22Rv1 (cell line): ENCODE data around the gene PPP1R14B.

ENCODE experiments used
- CTCF ChIP-seq: fragments of 450-650 bp; IDR thresholded peaks from 2 replicates; pipeline ENCODE4 v1.5.1; 2017; ENCODE audit warnings: mild to moderate bottlenecking
- ZFX ChIP-seq: fragments of 450-650 bp; IDR thresholded peaks from 2 replicates; pipeline ENCODE4 v1.6.1; 2017; ENCODE audit warnings: antibody characterized with exemption, borderline replicate concordance

DNA sequence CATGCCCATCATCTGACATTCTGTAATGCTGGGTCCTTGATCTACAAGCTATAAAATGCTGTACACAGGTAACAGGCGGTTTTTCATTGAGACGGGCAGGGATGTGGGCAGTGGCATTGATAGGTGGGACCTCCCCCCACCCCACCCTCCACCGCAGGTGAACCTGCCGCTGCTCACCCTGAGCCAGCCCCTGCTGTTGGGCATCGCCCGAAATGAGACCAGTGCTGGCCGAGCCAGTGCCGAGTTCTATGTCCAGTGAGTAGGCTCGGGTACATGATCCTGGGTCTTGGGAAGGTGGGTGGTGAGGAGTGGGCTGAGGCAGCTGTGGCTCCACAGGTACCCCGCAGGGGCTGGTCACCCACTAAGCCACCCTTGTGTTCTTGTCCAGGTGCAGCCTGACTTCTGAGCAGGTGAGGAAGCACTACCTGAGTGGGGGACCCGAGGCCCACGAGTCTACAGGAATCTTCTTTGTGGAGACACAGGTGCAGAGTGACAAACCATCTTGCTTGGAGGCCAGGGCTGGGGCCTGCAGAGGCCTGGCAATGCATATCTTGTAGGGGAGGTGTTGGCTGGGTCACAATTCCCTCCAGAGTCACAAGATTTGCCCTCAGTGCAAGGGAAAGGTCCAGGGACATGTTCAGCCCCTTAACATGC, 17.5 kb downstream of the PPP1R14B start:
- TF ChIP-seq CTCF (no peak), ZFX (no peak)
